CD4-positive, alpha-beta T cell treated with Interleukin-1 beta for 1 hour (primary cell): ENCODE data around the gene C1orf21.

Source experiments
- DNase-seq, 2 donors: peaks; one replicate each; pipeline ENCODE4 v3.0.0-alpha.2; 2020 to 2022

C1orf21 gene

GRCh38 chr1:184387476-184388318 is 868 bp downstream of the C1orf21 start:
- peak; percentile 59 to 72 for DNase-seq

GRCh38 chr1:184388319-184388889 is 1.6 kb downstream of the C1orf21 start:
- DNase-seq: peak in 1 of 2 donors; percentile 10

- DNase-seq: peak in 1 of 2 donors; percentile 14
Observed at GRCh38 chr1:184388971-184389370, 2.1 kb downstream of the C1orf21 start.

- DNase-seq: no peak
Observed at GRCh38 chr1:184389446-184389845, 2.6 kb downstream of the C1orf21 start.

- DNase-seq: no peak
Observed at GRCh38 chr1:184390889-184391288, 4.1 kb downstream of the C1orf21 start.

GRCh38 chr1:184392067-184392466 is 5.2 kb downstream of the C1orf21 start:
- DNase-seq: no peak

- DNase-seq: no peak
Observed at GRCh38 chr1:184392779-184393522, 6.1 kb downstream of the C1orf21 start.

GRCh38 chr1:184393962-184394361 is 7.1 kb downstream of the C1orf21 start:
- no peak for DNase-seq

- DNase-seq: no peak
Observed at GRCh38 chr1:184395370-184395769, 8.5 kb downstream of the C1orf21 start.

GRCh38 chr1:184395937-184396480 is 9.2 kb downstream of the C1orf21 start:
- no peak for DNase-seq

GRCh38 chr1:184399192-184399847 is 12.5 kb downstream of the C1orf21 start:
- DNase-seq: no peak

GRCh38 chr1:184403961-184404726 is 17.3 kb downstream of the C1orf21 start:
- no peak for DNase-seq

GRCh38 chr1:184404727-184405027 is 17.8 kb downstream of the C1orf21 start:
- no peak for DNase-seq

GRCh38 chr1:184405094-184405800 is 18.4 kb downstream of the C1orf21 start:
- DNase-seq: no peak

GRCh38 chr1:184405801-184406142 is 18.9 kb downstream of the C1orf21 start:
- DNase-seq: no peak

- DNase-seq: no peak
Observed at GRCh38 chr1:184406479-184406878, 19.6 kb downstream of the C1orf21 start.

- no peak for DNase-seq
Observed at GRCh38 chr1:184407816-184408510, 21.1 kb downstream of the C1orf21 start.

GRCh38 chr1:184408580-184408979 is 21.8 kb downstream of the C1orf21 start:
- no peak for DNase-seq

GRCh38 chr1:184409011-184409410 is 22.2 kb downstream of the C1orf21 start:
- no peak for DNase-seq

- DNase-seq: no peak
Observed at GRCh38 chr1:184412472-184412871, 25.6 kb downstream of the C1orf21 start.

- DNase-seq: no peak
Observed at GRCh38 chr1:184416481-184416880, 29.7 kb downstream of the C1orf21 start.
